OCI-LY7 (cell line): ENCODE results near the gene IL6ST. TPM values are rescaled to one million over a fixed set of nuclear protein-coding genes. Genes with fewer than 3 reads are reported as not detected.

Source experiments
- BruUV-seq: library from RNA; stranded (reverse); fragments of 400-500 nt; replicated peaks from 2 replicates; lab custom pipeline; 2021; lab: Mats Ljungman, UMichigan
- CTCF ChIA-PET: fragments of 300-600 bp; sonication (Branson Sonifier 250); formaldehyde crosslinking; loops from one replicate; lab custom pipeline; 2022; ENCODE audit warnings: antibody characterized with exemption; ENCODE audit not compliant: unreplicated experiment; lab: Charles Lee
- POLR2A ChIA-PET: fragments of 300-600 bp; sonication (Branson Sonifier 250); formaldehyde crosslinking; loops from one replicate; lab custom pipeline; 2022; ENCODE audit warnings: antibody characterized with exemption; lab: Charles Lee
- DNase-seq: peaks from one replicate; pipeline ENCODE4 v3.0.0-alpha.2; 2015; ENCODE audit warnings: low spot score
- H2AFZ ChIP-seq: fragments of 200-600 bp; sonication (generic), shearing (Covaris generic); 2 replicates; pipeline ENCODE4 v1.6.1; 2014; ENCODE audit warnings: mild to moderate bottlenecking, antibody characterized with exemption, low read length, moderate library complexity
- H3K27ac ChIP-seq: fragments of 200-600 bp; sonication (generic); 2 replicates; pipeline ENCODE4 v1.5.1; 2014; ENCODE audit warnings: mixed run types, low read depth, mild to moderate bottlenecking, moderate library complexity, low read length, inconsistent platforms; ENCODE audit not compliant: poor library complexity, severe bottlenecking
- H3K36me3 ChIP-seq: fragments of 200-600 bp; sonication (generic); 2 replicates; pipeline ENCODE4 v1.6.1; 2014; ENCODE audit warnings: mild to moderate bottlenecking, antibody characterized with exemption, low read length, moderate library complexity, mixed read lengths; ENCODE audit not compliant: insufficient read depth
- H3K4me1 ChIP-seq: fragments of 200-600 bp; sonication (generic); 2 replicates; pipeline ENCODE4 v1.5.1; 2014; ENCODE audit warnings: mild to moderate bottlenecking, low read length; ENCODE audit not compliant: insufficient read depth, poor library complexity, severe bottlenecking
- H3K4me2 ChIP-seq: fragments of 200-600 bp; sonication (generic); 2 replicates; pipeline ENCODE4 v1.6.1; 2014; ENCODE audit warnings: mild to moderate bottlenecking, low read length
- H3K4me3 ChIP-seq: fragments of 200-600 bp; sonication (generic); 2 replicates; pipeline ENCODE4 v1.5.1; 2014; ENCODE audit warnings: mild to moderate bottlenecking, low read depth, low read length; ENCODE audit not compliant: poor library complexity, severe bottlenecking
- H3K79me2 ChIP-seq: fragments of 200-600 bp; sonication (generic); 2 replicates; pipeline ENCODE4 v1.6.1; 2016; ENCODE audit warnings: low read depth, mild to moderate bottlenecking, low read length, moderate library complexity, mixed read lengths; ENCODE audit not compliant: insufficient read depth
- H3K9me2 ChIP-seq: fragments of 200-600 bp; sonication (generic); 2 replicates; pipeline ENCODE4 v1.6.1; 2016; ENCODE audit warnings: mild to moderate bottlenecking, low read length, mixed read lengths; ENCODE audit not compliant: insufficient read depth
- H3K9me3 ChIP-seq: fragments of 200-600 bp; sonication (generic); 2 replicates; pipeline ENCODE4 v1.6.1; 2014; ENCODE audit warnings: mild to moderate bottlenecking, mixed run types, low read length, mixed read lengths
- H4K20me1 ChIP-seq: fragments of 200-600 bp; sonication (generic); 2 replicates; pipeline ENCODE4 v1.6.1; 2014; ENCODE audit warnings: mild to moderate bottlenecking, antibody characterized with exemption, low read length, moderate library complexity, mixed read lengths; ENCODE audit not compliant: insufficient read depth
- EZH2phosphoT487 ChIP-seq: fragments of 200-600 bp; sonication (generic); IDR thresholded peaks from 2 replicates; pipeline ENCODE4 v1.6.1; 2018; ENCODE audit warnings: low read depth, borderline replicate concordance, mild to moderate bottlenecking, mixed run types, antibody characterized with exemption, low read length, moderate library complexity, mixed read lengths
- intact Hi-C: fragments of 100-400 bp; cut with micrococcal nuclease; formaldehyde crosslinking; loops from one replicate; pipeline ENCODE4 v1.10.0; 2022; ENCODE audit not compliant: unreplicated experiment
- total RNA-seq, 2 experiments: library from RNA; depleted of rRNA in 1 of 2; stranded (reverse); fragments of >200 nt in 1 of 2; shearing (Covaris generic) in 1 of 2; gene quantifications; 2 replicates each; pipeline ENCODE4 v1.2.3, GENCODE V29; 2014 to 2022
- TF ChIP-seq, protein P1 (sequence below): fragments of 200-600 bp; sonication (generic); conservative IDR thresholded peaks from 2 replicates; pipeline ENCODE4 v1.5.1; 2014; ENCODE audit warnings: mild to moderate bottlenecking, antibody characterized with exemption, low read length, moderate library complexity, mixed read lengths

Gene IL6ST
- total RNA-seq, 2 experiments from 2014 or later = 5.6 to 13.3 TPM

DNA sequence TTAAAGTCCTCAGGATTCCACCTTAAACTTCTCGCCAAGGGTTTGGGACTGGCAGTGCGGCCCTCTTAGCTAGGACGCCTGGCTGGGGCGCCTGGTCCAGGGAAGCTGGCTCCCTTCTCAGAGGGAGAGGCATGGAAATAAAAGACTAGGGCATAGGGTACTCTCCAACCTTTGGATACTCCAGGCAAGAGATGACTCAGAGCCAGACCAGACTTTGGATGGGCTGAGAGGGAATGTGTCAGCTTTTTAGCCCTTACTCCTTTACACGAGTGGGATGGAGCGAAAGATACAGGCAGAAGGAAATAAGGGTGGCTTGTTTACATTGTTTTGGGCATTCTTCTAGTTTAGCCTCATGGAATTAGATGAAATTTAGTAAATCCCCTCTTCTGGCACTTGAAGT, 95.4 kb downstream of the IL6ST start:
- Histone ChIP-seq H3K79me2 (no peaks in the 10 kb centered on the region), H3K4me2 (no peak overlapping the region), H3K4me1 (no peaks in the 10 kb centered on the region), H3K9me2 (no peaks in the 10 kb centered on the region), H3K4me3 (no peak overlapping the region), H2AFZ (no peak overlapping the region), H3K27ac (no peak overlapping the region), H3K9me3 (no peaks in the 10 kb centered on the region), H3K36me3 (no peaks in the 10 kb centered on the region), H4K20me1 (no peaks in the 10 kb centered on the region)
- POLR2A ChIA-PET = interaction anchor here (0.6 to 0.7 kb wide), 2 partner anchors 138 to 168 kb away, joined by 3 to 4 read pairs; no protein-coding TSS in a partner anchor
- DNase-seq = no peak
- CTCF ChIA-PET = no interaction called here
- TF ChIP-seq, protein P1, sequence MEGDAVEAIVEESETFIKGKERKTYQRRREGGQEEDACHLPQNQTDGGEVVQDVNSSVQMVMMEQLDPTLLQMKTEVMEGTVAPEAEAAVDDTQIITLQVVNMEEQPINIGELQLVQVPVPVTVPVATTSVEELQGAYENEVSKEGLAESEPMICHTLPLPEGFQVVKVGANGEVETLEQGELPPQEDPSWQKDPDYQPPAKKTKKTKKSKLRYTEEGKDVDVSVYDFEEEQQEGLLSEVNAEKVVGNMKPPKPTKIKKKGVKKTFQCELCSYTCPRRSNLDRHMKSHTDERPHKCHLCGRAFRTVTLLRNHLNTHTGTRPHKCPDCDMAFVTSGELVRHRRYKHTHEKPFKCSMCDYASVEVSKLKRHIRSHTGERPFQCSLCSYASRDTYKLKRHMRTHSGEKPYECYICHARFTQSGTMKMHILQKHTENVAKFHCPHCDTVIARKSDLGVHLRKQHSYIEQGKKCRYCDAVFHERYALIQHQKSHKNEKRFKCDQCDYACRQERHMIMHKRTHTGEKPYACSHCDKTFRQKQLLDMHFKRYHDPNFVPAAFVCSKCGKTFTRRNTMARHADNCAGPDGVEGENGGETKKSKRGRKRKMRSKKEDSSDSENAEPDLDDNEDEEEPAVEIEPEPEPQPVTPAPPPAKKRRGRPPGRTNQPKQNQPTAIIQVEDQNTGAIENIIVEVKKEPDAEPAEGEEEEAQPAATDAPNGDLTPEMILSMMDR = no peak
- TF ChIP-seq EZH2phosphoT487 = no peak
- intact Hi-C loops = no loop called here
- no TSS peak for BruUV-seq

DNA sequence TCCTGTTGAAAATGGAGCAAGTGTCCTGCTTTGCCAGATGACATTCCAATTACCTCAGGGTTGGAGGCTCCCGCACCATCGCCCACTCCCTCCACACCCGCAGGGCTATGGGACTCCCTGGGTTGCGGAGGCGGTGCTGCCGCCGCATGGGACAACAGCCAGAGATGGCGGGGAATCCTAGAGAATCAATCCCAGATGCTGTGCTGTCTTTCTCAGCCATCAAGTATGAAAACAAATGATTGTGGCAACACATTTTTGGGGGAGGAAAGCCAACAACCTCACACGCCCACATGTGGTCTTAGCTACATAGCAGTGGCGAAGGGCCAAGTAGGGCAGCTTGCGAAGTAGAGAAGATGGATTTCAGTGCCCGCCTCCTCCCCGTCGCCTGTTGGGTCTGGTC, 96.9 kb downstream of the IL6ST start:
- no peaks in the 10 kb centered on the region for H3K79me2 ChIP-seq
- no peaks in the 10 kb centered on the region for H4K20me1 ChIP-seq
- H2AFZ ChIP-seq = no peak overlapping the region
- ChIA-PET POLR2A (interaction anchor here (0.6 kb wide), 2 partner anchors 19 to 630 kb away, joined by 3 read pairs; no protein-coding TSS in a partner anchor), CTCF (no interaction called here)
- H3K4me2 ChIP-seq = no peak overlapping the region
- BruUV-seq = no TSS peak
- H3K4me3 ChIP-seq = no peak overlapping the region
- no peaks in the 10 kb centered on the region for H3K9me3 ChIP-seq
- H3K27ac ChIP-seq = no peak overlapping the region
- TF ChIP-seq, protein P1 = no peak
- no peak for TF ChIP-seq EZH2phosphoT487
- no peaks in the 10 kb centered on the region for H3K36me3 ChIP-seq
- no peak for DNase-seq
- no peaks in the 10 kb centered on the region for H3K9me2 ChIP-seq
- no peaks in the 10 kb centered on the region for H3K4me1 ChIP-seq
- intact Hi-C loops = no loop called here

DNA sequence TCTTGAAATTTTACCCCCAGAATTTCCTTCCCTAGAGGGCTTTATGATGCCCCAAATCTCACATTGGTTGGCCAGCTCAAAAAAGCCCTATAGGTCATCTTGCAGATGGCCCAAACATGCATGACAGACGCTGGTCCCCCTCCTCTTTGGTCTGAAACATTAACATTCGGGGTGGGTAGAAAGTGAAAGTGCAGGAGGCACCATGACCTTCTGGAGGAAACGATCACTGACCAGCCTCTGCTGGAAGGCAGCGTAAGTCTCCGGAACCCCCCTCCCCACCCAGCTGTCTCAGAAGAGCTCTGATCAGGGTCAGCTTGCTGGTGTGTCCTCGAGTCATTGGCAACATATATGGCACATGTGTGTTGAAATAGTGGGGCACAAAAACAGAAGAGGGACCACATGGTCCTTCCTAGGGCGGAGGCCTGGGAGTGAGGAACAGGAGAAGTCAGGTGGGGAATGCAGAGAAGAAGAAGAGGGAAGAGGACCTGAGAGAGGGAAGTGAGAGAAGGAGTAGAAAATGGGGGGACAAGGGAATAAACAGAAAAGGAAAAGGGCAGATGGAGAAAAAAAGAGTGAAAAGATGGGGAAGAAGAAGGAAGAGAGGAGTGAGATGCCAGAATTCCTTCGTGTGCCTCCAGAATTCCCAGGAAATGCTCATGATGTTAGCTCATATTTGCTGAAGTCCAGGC, 97.4 kb downstream of the IL6ST start:
- no peaks in the 10 kb centered on the region for H3K36me3 ChIP-seq
- no peak for DNase-seq
- H3K79me2 ChIP-seq = no peaks in the 10 kb centered on the region
- ChIA-PET POLR2A (interaction anchor here (0.6 kb wide), 1 partner anchor 630 kb away, joined by 3 read pairs; no protein-coding TSS in a partner anchor), CTCF (no interaction called here)
- intact Hi-C loops = no loop called here
- no peak overlapping the region for H3K4me2 ChIP-seq
- H4K20me1 ChIP-seq = no peaks in the 10 kb centered on the region
- no peaks in the 10 kb centered on the region for H3K9me3 ChIP-seq
- TF ChIP-seq, protein P1 = no peak
- TF ChIP-seq EZH2phosphoT487 = no peak
- no peaks in the 10 kb centered on the region for H3K9me2 ChIP-seq
- no peaks in the 10 kb centered on the region for H3K4me1 ChIP-seq
- BruUV-seq = no TSS peak
- H2AFZ ChIP-seq = no peak overlapping the region
- no peak overlapping the region for H3K27ac ChIP-seq
- H3K4me3 ChIP-seq = no peak overlapping the region
